H1 (cell line): ENCODE results near the gene DHH. TPM values are rescaled to one million over a fixed set of nuclear protein-coding genes. Genes with fewer than 3 reads are reported as not detected.

Experiments used
- CTCF ChIA-PET: fragments of 300-600 bp; sonication (Branson Sonifier 250); formaldehyde crosslinking; loops from one replicate; lab custom pipeline; 2021; ENCODE audit not compliant: partially characterized antibody; lab: Charles Lee
- POLR2A ChIA-PET: fragments of 300-600 bp; sonication (Branson Sonifier 250); formaldehyde crosslinking; loops from one replicate; lab custom pipeline; 2021; ENCODE audit warnings: inconsistent platforms; ENCODE audit not compliant: partially characterized antibody; lab: Charles Lee
- DNase-seq, 2 experiments: peaks; one replicate each; pipeline versions ENCODE4 v3.0.0 to v3.0.0-alpha.2; 2010 to 2022; ENCODE audit warnings: low spot score in 2 of 2, low read depth in 1 of 2, mixed read lengths in 1 of 2
- FAIRE-seq: peaks from 2 replicates; lab custom pipeline; 2011; peaks lifted over from hg19 to GRCh38; lab: Jason Lieb, UNC
- H2AFZ ChIP-seq: 2 replicates; pipeline ENCODE4 v1.8.1; 2012; ENCODE audit warnings: low read length, inconsistent platforms
- H2AK5ac ChIP-seq: 2 replicates; pipeline ENCODE4 v1.6.1; 2013; ENCODE audit warnings: low read depth, low read length
- H2BK120ac ChIP-seq: replicated peaks from 2 replicates; pipeline ENCODE3; 2013; ENCODE audit warnings: low read depth, low read length, inconsistent platforms
- H2BK12ac ChIP-seq: 2 replicates; pipeline ENCODE4 v1.6.1; 2013; ENCODE audit warnings: low read depth, low read length
- H2BK15ac ChIP-seq: 2 replicates; pipeline ENCODE4 v1.6.1; 2013; ENCODE audit warnings: low read length
- H2BK20ac ChIP-seq: 2 replicates; pipeline ENCODE4 v1.6.1; 2013; ENCODE audit warnings: low read length
- H2BK5ac ChIP-seq: 2 replicates; pipeline ENCODE4 v1.6.1; 2013; ENCODE audit warnings: low read depth, low read length
- H3K14ac ChIP-seq: 2 replicates; pipeline ENCODE4 v1.6.1; 2013; ENCODE audit warnings: inconsistent platforms; ENCODE audit not compliant: insufficient read length
- H3K18ac ChIP-seq: 2 replicates; pipeline ENCODE4 v1.6.1; 2013; ENCODE audit warnings: low read length; ENCODE audit errors: extremely low read depth
- H3K23ac ChIP-seq: 2 replicates; pipeline ENCODE4 v1.6.1; 2013; ENCODE audit warnings: inconsistent platforms; ENCODE audit not compliant: insufficient read length
- H3K23me2 ChIP-seq: 2 replicates; pipeline ENCODE4 v1.6.1; 2013; ENCODE audit warnings: low read depth, low read length
- H3K27ac ChIP-seq: 2 replicates; pipeline ENCODE4 v1.6.1; 2011; ENCODE audit warnings: low read depth, low read length, inconsistent platforms
- H3K27me3 ChIP-seq, 4 experiments: replicated peaks in 1 of 4; 1 replicate in 1 of 4; 2 replicates in 3 of 4; pipeline versions ENCODE4 v1.6.1 to v1.8.1; 2011 to 2013; ENCODE audit warnings: low read length in 3 of 4, mild to moderate bottlenecking in 3 of 4, inconsistent platforms in 2 of 4, mixed read lengths in 2 of 4, moderate library complexity in 1 of 4; ENCODE audit not compliant: control insufficient read depth in 3 of 4, insufficient read depth in 3 of 4; ENCODE audit errors: extremely low read depth in 1 of 4
- H3K36me3 ChIP-seq, 4 experiments: 2 replicates each; pipeline versions ENCODE4 v1.6.1 to v1.8.1; 2011 to 2013; ENCODE audit warnings: mild to moderate bottlenecking in 4 of 4, low read length in 3 of 4, moderate library complexity in 2 of 4, control low read depth in 1 of 4, inconsistent platforms in 1 of 4; ENCODE audit not compliant: insufficient read depth in 4 of 4, control insufficient read depth in 2 of 4
- H3K4ac ChIP-seq: replicated peaks from 2 replicates; pipeline ENCODE3; 2013; ENCODE audit warnings: low read length, low read depth, mixed read lengths, inconsistent platforms; ENCODE audit not compliant: insufficient read length
- H3K4me1 ChIP-seq, 4 experiments: replicated peaks in 1 of 4; 1 replicate in 1 of 4; 2 replicates in 3 of 4; pipeline versions ENCODE4 v1.6.1 to v1.8.1; 2011 to 2013; ENCODE audit warnings: low read length in 3 of 4, inconsistent platforms in 2 of 4, mixed read lengths in 1 of 4; ENCODE audit not compliant: insufficient read depth in 4 of 4, control insufficient read depth in 3 of 4
- H3K4me2 ChIP-seq, 2 experiments: 2 replicates each; pipeline versions ENCODE4 v1.6.1 to v1.8.1; 2011 to 2013; ENCODE audit warnings: low read depth in 2 of 2, low read length in 2 of 2, control low read depth in 1 of 2, inconsistent platforms in 1 of 2, mild to moderate bottlenecking in 1 of 2; ENCODE audit not compliant: insufficient read depth in 1 of 2
- H3K4me3 ChIP-seq, 4 experiments: fragments of 200-600, 300-600 bp in 1 of 4; sonication (generic), shearing (Covaris generic), sonication (Bioruptor Twin) in 1 of 4; 2 replicates each; pipeline versions ENCODE4 v1.5.1 to v1.8.1; 2011 to 2016; ENCODE audit warnings: low read length in 4 of 4, low read depth in 3 of 4, control low read depth in 2 of 4, inconsistent platforms in 2 of 4, mild to moderate bottlenecking in 2 of 4, mixed read lengths in 1 of 4, moderate library complexity in 1 of 4; ENCODE audit not compliant: insufficient read depth in 2 of 4; ENCODE audit errors: extremely low read depth in 1 of 4
- H3K56ac ChIP-seq: replicated peaks from 2 replicates; pipeline ENCODE3; 2013; ENCODE audit warnings: low read depth, mild to moderate bottlenecking, mixed read lengths, low read length, inconsistent platforms; ENCODE audit not compliant: insufficient read length
- H3K79me1 ChIP-seq: 2 replicates; pipeline ENCODE4 v1.6.1; 2013; ENCODE audit warnings: low read depth, low read length, control low read depth
- H3K79me2 ChIP-seq, 2 experiments: 2 replicates each; pipeline versions ENCODE4 v1.6.1 to v1.8.1; 2012 to 2013; ENCODE audit warnings: low read length in 2 of 2, mild to moderate bottlenecking in 2 of 2, inconsistent platforms in 1 of 2; ENCODE audit not compliant: insufficient read depth in 2 of 2, control insufficient read depth in 1 of 2
- H3K9ac ChIP-seq, 4 experiments: replicated peaks in 1 of 4; 1 replicate in 1 of 4; 2 replicates in 3 of 4; pipeline versions ENCODE4 v1.6.1 to v1.8.1; 2011 to 2013; ENCODE audit warnings: low read depth in 3 of 4, low read length in 3 of 4, control low read depth in 2 of 4, mild to moderate bottlenecking in 2 of 4, moderate library complexity in 2 of 4, inconsistent platforms in 1 of 4; ENCODE audit errors: extremely low read depth in 1 of 4
- H3K9me3 ChIP-seq, 2 experiments: 2 replicates each; pipeline versions ENCODE4 v1.6.1 to v1.8.1; 2012 to 2013; ENCODE audit warnings: mild to moderate bottlenecking in 2 of 2, moderate library complexity in 2 of 2, control low read depth in 1 of 2, inconsistent platforms in 1 of 2, low read depth in 1 of 2, low read length in 1 of 2, mixed read lengths in 1 of 2; ENCODE audit not compliant: insufficient read depth in 2 of 2
- H4K20me1 ChIP-seq, 2 experiments: replicated peaks in 1 of 2; 2 replicates each; pipeline versions ENCODE3 to v1.8.1; 2011 to 2013; ENCODE audit warnings: inconsistent platforms in 2 of 2, low read length in 2 of 2, mild to moderate bottlenecking in 1 of 2; ENCODE audit not compliant: insufficient read depth in 2 of 2, control insufficient read depth in 1 of 2
- H4K5ac ChIP-seq: 2 replicates; pipeline ENCODE4 v1.6.1; 2013; ENCODE audit warnings: low read length, low read depth, mixed read lengths, inconsistent platforms; ENCODE audit not compliant: insufficient read length
- H4K8ac ChIP-seq: 2 replicates; pipeline ENCODE4 v1.8.0; 2013; ENCODE audit warnings: mild to moderate bottlenecking, moderate library complexity, low read length, inconsistent platforms; ENCODE audit not compliant: insufficient read depth; ENCODE audit errors: extremely low read depth
- H4K91ac ChIP-seq: replicated peaks from 2 replicates; pipeline ENCODE3; 2013; ENCODE audit warnings: low read length, mixed read lengths, inconsistent platforms; ENCODE audit not compliant: insufficient read length
- CHD1 ChIP-seq: IDR thresholded peaks from 2 replicates; pipeline ENCODE4 v1.6.1; 2012; ENCODE audit warnings: low read depth, low read length, improper control_type of control experiment
- CREB1 ChIP-seq: IDR thresholded peaks from 2 replicates; pipeline ENCODE4 v1.6.1; 2012; ENCODE audit warnings: inconsistent platforms
- FOSL1 ChIP-seq: IDR thresholded peaks from 2 replicates; pipeline ENCODE4 v1.6.1; 2011; ENCODE audit warnings: mild to moderate bottlenecking, low read depth, low read length, moderate library complexity; ENCODE audit not compliant: insufficient read depth
- PHF8 ChIP-seq: fragments of 200-600 bp; sonication (generic); conservative IDR thresholded peaks from 2 replicates; pipeline ENCODE4 v1.7.1; 2012; ENCODE audit warnings: low read depth, mild to moderate bottlenecking, inconsistent platforms, low read length, moderate library complexity
- SIN3A ChIP-seq, 2 experiments: IDR thresholded peaks in 1 of 2; conservative IDR thresholded peaks in 1 of 2; 2 replicates each; pipeline ENCODE4 v1.6.1; 2011 to 2012; ENCODE audit warnings: low read length in 2 of 2, improper control_type of control experiment in 1 of 2, low read depth in 1 of 2, mild to moderate bottlenecking in 1 of 2
- SP1 ChIP-seq: IDR thresholded peaks from 2 replicates; pipeline ENCODE4 v1.6.1; 2011; ENCODE audit warnings: low read depth, low read length
- TCF12 ChIP-seq: IDR thresholded peaks from 2 replicates; pipeline ENCODE4 v1.6.1; 2011; ENCODE audit warnings: low read depth, mild to moderate bottlenecking, low read length
- WGBS, 2 experiments: shearing (Covaris generic) in 1 of 2; methylation state at CpG; one replicate each; pipeline versions ENCODE4 v1.1.6 to v1.1.7; 2013 to 2015; ENCODE audit warnings: low lambda C conversion rate in 2 of 2, mixed read lengths in 2 of 2, inconsistent platforms in 1 of 2, low coverage in 1 of 2, missing lambda C conversion rate in 1 of 2; ENCODE audit not compliant: insufficient replicate concordance in 2 of 2, insufficient coverage in 1 of 2, insufficient read length in 1 of 2; ENCODE audit errors: extremely low coverage in 1 of 2, missing lambda C conversion rate in 1 of 2; 5-methylcytosine and 5-hydroxymethylcytosine counted together
- polyA plus RNA-seq, 7 experiments: library from polyadenylated mRNA; depleted of rRNA in 3 of 7; stranded (reverse) in 5 of 7; unstranded in 2 of 7; fragments of >200 nt in 5 of 7; fragments of 200-250 nt in 2 of 7; gene quantifications; 1 replicate in 5 of 7; 2 replicates in 1 of 7; 4 replicates in 1 of 7; pipeline versions ENCODE4 v1.2.1 to v1.2.3, GENCODE V29; 2011 to 2013; ENCODE audit warnings: missing spikeins in 2 of 7, mixed read lengths in 2 of 7
- total RNA-seq: library from RNA; stranded (reverse); fragmentation: NEBNext Ultra II Directional; extraction: Animal tissue kit (Norgen Biotek cat#: 25700); gene quantifications from 2 replicates; pipeline ENCODE4 v1.2.1, GENCODE V29; 2021

DHH gene
- total and polyA plus RNA-seq, 2 of the 8 experiments (the other 6 are each of a cell fraction or from before 2014, with no cell fraction given) = 0.03 to 0.11 TPM

GRCh38 chr12:49054524-49054923, 40.1 kb downstream of the DHH start:
- no peak overlapping the region for H3K23ac ChIP-seq
- no peak for DNase-seq
- TF ChIP-seq CHD1 = no peak
- no peak for TF ChIP-seq SP1
- TF ChIP-seq FOSL1 = no peak
- no peak for TF ChIP-seq SIN3A (conservative IDR thresholded peaks at IDR 0.05 in 1 of 2, IDR thresholded peaks at IDR 0.05 in 1 of 2; ENCODE audit: low read depth in 1 of 2, low read length in 2 of 2)
- TF ChIP-seq CREB1 = no peak
- TF ChIP-seq PHF8 = no peak
- TF ChIP-seq TCF12 = no peak
- TF ChIP-seq, all 59 proteins: peak for 0
- no peak overlapping the region for H3K4me3 ChIP-seq
- H3K4me1 ChIP-seq = peaks cover 9 to 37% (median 13%) of the 10 kb centered on the region in 4 experiments
- no peak overlapping the region for H3K4ac ChIP-seq
- H3K9ac ChIP-seq = no peak overlapping the region
- H2BK5ac ChIP-seq = no peak overlapping the region
- H3K27ac ChIP-seq = no peak overlapping the region
- H3K18ac ChIP-seq = no peak overlapping the region
- peaks cover 48 to 61% of the 10 kb centered on the region in 2 experiments for H3K79me2 ChIP-seq
- no peak overlapping the region for H4K8ac ChIP-seq
- H4K5ac ChIP-seq = no peak overlapping the region
- peaks cover 47 to 74% of the 10 kb centered on the region in 2 experiments for H4K20me1 ChIP-seq
- H3K9me3 ChIP-seq = no peaks in the 10 kb centered on the region
- H3K79me1 ChIP-seq = peaks cover 35% of the 10 kb centered on the region
- no peak overlapping the region for H3K14ac ChIP-seq
- no peak overlapping the region for H3K4me2 ChIP-seq
- H3K56ac ChIP-seq = no peak overlapping the region
- peaks cover 35 to 57% (median 51%) of the 10 kb centered on the region in 4 experiments for H3K36me3 ChIP-seq
- FAIRE-seq = no peak
- CTCF ChIA-PET = interaction anchor here (0.6 to 3.2 kb wide), 9 partner anchors 10 to 88 kb away, joined by 3 to 35 read pairs (median 4); partner anchors contain the start of gene RHEBL1
- peaks cover 10% of the 10 kb centered on the region; the same call in 1 of the 2 replicates for H3K23me2 ChIP-seq
- no peak overlapping the region for H2AK5ac ChIP-seq
- H2BK15ac ChIP-seq = no peak overlapping the region
- no peak overlapping the region for H2BK12ac ChIP-seq
- H2AFZ ChIP-seq = no peak overlapping the region
- no peak overlapping the region for H2BK120ac ChIP-seq
- 95% methylated on average over 10 of the region's 10 CpGs; no CpG with 5 or more reads in 1 of the 2 experiments for WGBS, 2 experiments
- no peak overlapping the region for H2BK20ac ChIP-seq
- POLR2A ChIA-PET = interaction anchor here (0.7 to 2.4 kb wide), 4 partner anchors 10 to 57 kb away, joined by 3 to 13 read pairs (median 4); no protein-coding TSS in a partner anchor
- no peaks in the 10 kb centered on the region for H3K27me3 ChIP-seq
- no peak overlapping the region for H4K91ac ChIP-seq
